ENCODE data around the gene CRTC2. TPM values are rescaled to one million over a fixed set of nuclear protein-coding genes. Genes with fewer than 3 reads are reported as not detected.

CRTC2 gene
- total and polyA plus RNA-seq, 2 of the 4 experiments (the other 2 are of a cell fraction), result 2.7 to 20.1 TPM

- Histone ChIP-seq H2BK15ac (ENCODE audit: low read depth, low read length) (no peak overlapping the region), H3K9me3 (ENCODE audit: control insufficient read depth, insufficient read depth, low read length) (no peaks in the 10 kb centered on the region), H2BK20ac (ENCODE audit: low read depth, low read length) (no peak overlapping the region), H2BK5ac (ENCODE audit: low read depth, low read length, poor library complexity, severe bottlenecking) (no peak overlapping the region), H3K56ac (ENCODE audit: extremely low read depth, insufficient read depth, low read length) (no peak overlapping the region), H3K4me2 (ENCODE audit: low read depth, low read length) (no peak overlapping the region), H3K23ac (ENCODE audit: low read depth, low read length) (no peak overlapping the region), H3K27me3 (ENCODE audit: control insufficient read depth, insufficient read depth, low read length) (no peaks in the 10 kb centered on the region), H3K9ac (ENCODE audit: low read depth, low read length) (no peak overlapping the region), H3K4ac (ENCODE audit: low read depth, low read length) (no peak overlapping the region; the same call in 1 of the 2 replicates), H4K5ac (ENCODE audit: low read depth, low read length) (no peak overlapping the region), H3K14ac (replicated peaks; ENCODE audit: low read depth, low read length) (no peak overlapping the region), H2AK9ac (replicated peaks; ENCODE audit: low read depth, low read length, poor library complexity) (no peak overlapping the region), H3K27ac (ENCODE audit: insufficient read depth, low read length) (no peak overlapping the region), H3K18ac (ENCODE audit: low read depth, low read length) (no peak overlapping the region), H2BK120ac (ENCODE audit: low read depth, low read length) (no peak overlapping the region), H2AFZ (replicated peaks; ENCODE audit: low read length, poor library complexity) (no peak overlapping the region), H3K79me1 (ENCODE audit: low read depth in 1 of 2, low read length in 2 of 2) (0 out of 4 replicates have a peak, but pooled peaks cover 0 to 4% of the 10 kb centered on the region in 2 experiments), H4K20me1 (ENCODE audit: insufficient read depth, low read length) (0 out of 2 replicates have a peak, but pooled peaks cover under 1% of the 10 kb centered on the region), H3K4me3 (ENCODE audit: insufficient read depth, low read depth, low read length) (no peak overlapping the region), H4K91ac (ENCODE audit: insufficient read depth, low read depth, low read length) (no peak overlapping the region), H2AK5ac (ENCODE audit: low read depth, low read length) (no peak overlapping the region), H3K4me1 (ENCODE audit: control insufficient read depth, insufficient read depth, low read length) (peaks cover 4% of the 10 kb centered on the region), H3K9me1 (ENCODE audit: insufficient read depth, low read length) (peaks cover 5% of the 10 kb centered on the region), H4K8ac (ENCODE audit: low read depth in 2 of 2, low read length in 2 of 2) (no peak overlapping the region), H3K36me3 (ENCODE audit: control insufficient read depth, insufficient read depth, low read length) (peaks cover 2% of the 10 kb centered on the region; the same call in 1 of the 2 replicates)
- DNase-seq (no peak), ATAC-seq (ENCODE audit: low read depth) (no peak)
- TF ChIP-seq FOS (IDR thresholded peaks at IDR 0.05; ENCODE audit: low read depth, low read length) (no peak), CHD1 (IDR thresholded peaks at IDR 0.05; ENCODE audit: low read depth, low read length) (no peak), RCOR1 (IDR thresholded peaks at IDR 0.05; ENCODE audit: insufficient replicate concordance, low read length) (no peak), RAD21 (IDR thresholded peaks at IDR 0.05; ENCODE audit: low read length) (no peak), ELK1 (IDR thresholded peaks at IDR 0.05; ENCODE audit: borderline replicate concordance, low read depth, low read length) (no peak), MAZ (IDR thresholded peaks at IDR 0.05; ENCODE audit: borderline replicate concordance, low read depth, low read length) (no peak), POLR2A (IDR thresholded peaks at IDR 0.05; ENCODE audit: low read depth, low read length) (no peak), BHLHE40 (IDR thresholded peaks at IDR 0.05; ENCODE audit: low read depth, low read length) (no peak), SMC3 (IDR thresholded peaks at IDR 0.05; ENCODE audit: low read depth, low read length) (no peak), RFX5 (IDR thresholded peaks at IDR 0.05; ENCODE audit: low read depth, low read length) (no peak), NFE2L2 (IDR thresholded peaks at IDR 0.05; ENCODE audit: low read depth, low read length) (no peak), CTCF (conservative IDR thresholded peaks at IDR 0.05; ENCODE audit: low read depth, low read length) (no peak), MXI1 (IDR thresholded peaks at IDR 0.05; ENCODE audit: borderline replicate concordance, low read depth, low read length) (no peak), CEBPB (IDR thresholded peaks at IDR 0.05; ENCODE audit: low read depth, low read length) (no peak), MAFK (IDR thresholded peaks at IDR 0.05; ENCODE audit: low read depth, low read length) (no peak), USF2 (IDR thresholded peaks at IDR 0.05; ENCODE audit: low read depth, low read length) (no peak)
- intact Hi-C loops (cut with micrococcal nuclease) (no loop called here), in situ Hi-C loops (cut with MboI; ENCODE audit: low sequenced_read_pairs) (no loop called here), dilution Hi-C loops (cut with HindIII; ENCODE audit: low sequenced_read_pairs, unreplicated experiment) (no loop called here)
- BruUV-seq (replicated peaks), result no TSS peak
- no CpG with 5 or more reads among the region's 4 CpGs for WGBS, 2 experiments (ENCODE audit: extremely low coverage in 2 of 2, insufficient read length in 1 of 2)
- ChIA-PET CTCF (no interaction called here), POLR2A (ENCODE audit: unreplicated experiment) (interaction anchor here (1.3 kb wide), 1 partner anchor 10 kb away, joined by 4 read pairs; no protein-coding TSS in a partner anchor)
These were observed 42.0 kb upstream of the CRTC2 start for GRCh38 chr1:154000420-154000819.

Data from IMR-90 (cell line).